DND-41 (cell line): ENCODE measurements around the gene GPN1.

ENCODE experiments used
- EZH2 ChIP-seq: IDR thresholded peaks from 3 replicates; pipeline ENCODE4 v1.6.1; 2012; ENCODE audit warnings: borderline replicate concordance, low read depth, mild to moderate bottlenecking, moderate library complexity, low read length, inconsistent platforms; ENCODE audit not compliant: severe bottlenecking
- TF ChIP-seq, protein P1 (sequence below): IDR thresholded peaks from 2 replicates; pipeline ENCODE4 v1.5.1; 2012; ENCODE audit warnings: borderline replicate concordance, low read length, moderate library complexity, mild to moderate bottlenecking; ENCODE audit not compliant: poor library complexity, severe bottlenecking; ENCODE audit errors: extremely low read depth

GRCh38 chr2:27664154-27664574 lies 35.3 kb downstream of the GPN1 start:
- TF ChIP-seq, protein P1, sequence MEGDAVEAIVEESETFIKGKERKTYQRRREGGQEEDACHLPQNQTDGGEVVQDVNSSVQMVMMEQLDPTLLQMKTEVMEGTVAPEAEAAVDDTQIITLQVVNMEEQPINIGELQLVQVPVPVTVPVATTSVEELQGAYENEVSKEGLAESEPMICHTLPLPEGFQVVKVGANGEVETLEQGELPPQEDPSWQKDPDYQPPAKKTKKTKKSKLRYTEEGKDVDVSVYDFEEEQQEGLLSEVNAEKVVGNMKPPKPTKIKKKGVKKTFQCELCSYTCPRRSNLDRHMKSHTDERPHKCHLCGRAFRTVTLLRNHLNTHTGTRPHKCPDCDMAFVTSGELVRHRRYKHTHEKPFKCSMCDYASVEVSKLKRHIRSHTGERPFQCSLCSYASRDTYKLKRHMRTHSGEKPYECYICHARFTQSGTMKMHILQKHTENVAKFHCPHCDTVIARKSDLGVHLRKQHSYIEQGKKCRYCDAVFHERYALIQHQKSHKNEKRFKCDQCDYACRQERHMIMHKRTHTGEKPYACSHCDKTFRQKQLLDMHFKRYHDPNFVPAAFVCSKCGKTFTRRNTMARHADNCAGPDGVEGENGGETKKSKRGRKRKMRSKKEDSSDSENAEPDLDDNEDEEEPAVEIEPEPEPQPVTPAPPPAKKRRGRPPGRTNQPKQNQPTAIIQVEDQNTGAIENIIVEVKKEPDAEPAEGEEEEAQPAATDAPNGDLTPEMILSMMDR, result no peak
- no peak for TF ChIP-seq EZH2
